Tibial nerve (tissue), 4 donors: ENCODE results near the gene NTM. TPM values are rescaled to one million over a fixed set of nuclear protein-coding genes. Genes with fewer than 3 reads are reported as not detected.
"Not testable (repeated sequence)": the region's sequence is repeated elsewhere in the genome, so short reads cannot be mapped to it uniquely, and the experiment has no call there.

Experiments
- DNase-seq, 2 donors: peaks; one replicate each; pipeline ENCODE4 v3.0.0-alpha.2; 2019; ENCODE audit warnings: low spot score in 2 of 2
- H3K27ac ChIP-seq, 4 donors: fragments of 200-600 bp; sonication (generic) in 3 of 4; one replicate each; pipeline ENCODE4 v1.5.1; 2017 to 2019; ENCODE audit warnings: mild to moderate bottlenecking in 1 of 4
- H3K27me3 ChIP-seq, 2 donors: fragments of 200-600 bp; sonication (generic) in 1 of 2; one replicate each; pipeline versions ENCODE4 v1.5.1 to v1.6.0; 2017 to 2019
- H3K36me3 ChIP-seq, 3 donors: fragments of 200-600 bp; sonication (generic); one replicate each; pipeline ENCODE4 v1.5.1; 2018 to 2019
- H3K4me1 ChIP-seq, 4 donors: fragments of 200-600 bp; sonication (generic) in 3 of 4; one replicate each; pipeline ENCODE4 v1.5.1; 2017 to 2019
- H3K4me3 ChIP-seq, 4 donors: fragments of 200-600 bp; sonication (generic) in 3 of 4; one replicate each; pipeline ENCODE4 v1.5.1; 2017 to 2019; ENCODE audit warnings: mild to moderate bottlenecking in 1 of 4, moderate library complexity in 1 of 4
- H3K9me3 ChIP-seq, 4 donors: fragments of 200-600 bp; sonication (generic) in 3 of 4; one replicate each; pipeline ENCODE4 v1.5.1; 2017 to 2019
- EP300 ChIP-seq, 2 donors: sonication (generic); formaldehyde crosslinking; IDR thresholded peaks; one replicate each; pipeline ENCODE4 v1.6.1; 2017; ENCODE audit warnings: antibody characterized with exemption in 2 of 2, mild to moderate bottlenecking in 1 of 2
- POLR2A ChIP-seq, 2 donors: fragments of 450-650 bp; IDR thresholded peaks; one replicate each; pipeline ENCODE4 v1.6.1; 2017; ENCODE audit warnings: antibody characterized with exemption in 2 of 2, mild to moderate bottlenecking in 2 of 2, moderate library complexity in 2 of 2
- WGBS, 2 donors: methylation state at CpG; one replicate each; pipeline ENCODE4 v1.1.5; 2018; 5-methylcytosine and 5-hydroxymethylcytosine counted together
- total RNA-seq, 4 donors: library from RNA; depleted of rRNA; stranded (reverse); fragments of >200 nt; gene quantifications; one replicate each; pipeline ENCODE4 v1.1.0, GENCODE V29; 2016
- TF ChIP-seq, protein P1 (sequence below), 5 experiments: fragments of 200-600 bp in 3 of 5; fragments of 450-650 bp in 2 of 5; sonication (generic) in 3 of 5; IDR thresholded peaks; one replicate each; pipeline ENCODE4 v1.5.1; 2016 to 2019; ENCODE audit warnings: antibody characterized with exemption in 5 of 5, mild to moderate bottlenecking in 3 of 5, moderate library complexity in 2 of 5

The NTM gene
- total RNA-seq, 4 donors from 2014 or later, result 3.7 to 11.4 (median 10.8) TPM

DNA sequence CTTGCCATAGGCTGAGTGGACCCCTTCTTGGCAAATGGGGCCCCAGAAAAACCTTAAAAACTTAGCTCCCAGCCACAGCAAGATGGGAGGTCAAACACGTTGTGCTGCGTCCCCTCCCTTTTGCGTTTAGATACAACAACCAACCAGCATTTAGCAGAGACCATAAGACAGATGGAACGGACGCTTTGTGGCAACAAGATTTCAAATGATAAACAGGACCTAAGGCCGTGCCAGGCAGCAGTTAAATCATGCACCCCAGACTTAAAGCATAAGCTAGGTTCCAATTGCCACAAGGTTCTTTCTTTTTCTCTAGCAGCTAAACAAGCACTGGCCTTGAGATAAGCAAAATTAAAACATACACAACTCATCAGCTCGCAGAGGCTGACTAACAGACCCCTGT, 39.4 kb upstream of the NTM start:
- no peak for DNase-seq
- Histone ChIP-seq H3K27me3 (no peaks in the 10 kb centered on the region), H3K27ac (no peak overlapping the region), H3K9me3 (no peaks in the 10 kb centered on the region), H3K4me1 (no peaks in the 10 kb centered on the region), H3K4me3 (no peak overlapping the region), H3K36me3 (no peaks in the 10 kb centered on the region)
- no peak for TF ChIP-seq POLR2A (IDR thresholded peaks at IDR 0.05)
- no peak for TF ChIP-seq EP300 (IDR thresholded peaks at IDR 0.05)
- TF ChIP-seq, protein P1, sequence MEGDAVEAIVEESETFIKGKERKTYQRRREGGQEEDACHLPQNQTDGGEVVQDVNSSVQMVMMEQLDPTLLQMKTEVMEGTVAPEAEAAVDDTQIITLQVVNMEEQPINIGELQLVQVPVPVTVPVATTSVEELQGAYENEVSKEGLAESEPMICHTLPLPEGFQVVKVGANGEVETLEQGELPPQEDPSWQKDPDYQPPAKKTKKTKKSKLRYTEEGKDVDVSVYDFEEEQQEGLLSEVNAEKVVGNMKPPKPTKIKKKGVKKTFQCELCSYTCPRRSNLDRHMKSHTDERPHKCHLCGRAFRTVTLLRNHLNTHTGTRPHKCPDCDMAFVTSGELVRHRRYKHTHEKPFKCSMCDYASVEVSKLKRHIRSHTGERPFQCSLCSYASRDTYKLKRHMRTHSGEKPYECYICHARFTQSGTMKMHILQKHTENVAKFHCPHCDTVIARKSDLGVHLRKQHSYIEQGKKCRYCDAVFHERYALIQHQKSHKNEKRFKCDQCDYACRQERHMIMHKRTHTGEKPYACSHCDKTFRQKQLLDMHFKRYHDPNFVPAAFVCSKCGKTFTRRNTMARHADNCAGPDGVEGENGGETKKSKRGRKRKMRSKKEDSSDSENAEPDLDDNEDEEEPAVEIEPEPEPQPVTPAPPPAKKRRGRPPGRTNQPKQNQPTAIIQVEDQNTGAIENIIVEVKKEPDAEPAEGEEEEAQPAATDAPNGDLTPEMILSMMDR (IDR thresholded peaks at IDR 0.05), result no peak
- WGBS, 2 donors, result 71 to 77% methylated on average over 7 of the region's 7 CpGs

DNA sequence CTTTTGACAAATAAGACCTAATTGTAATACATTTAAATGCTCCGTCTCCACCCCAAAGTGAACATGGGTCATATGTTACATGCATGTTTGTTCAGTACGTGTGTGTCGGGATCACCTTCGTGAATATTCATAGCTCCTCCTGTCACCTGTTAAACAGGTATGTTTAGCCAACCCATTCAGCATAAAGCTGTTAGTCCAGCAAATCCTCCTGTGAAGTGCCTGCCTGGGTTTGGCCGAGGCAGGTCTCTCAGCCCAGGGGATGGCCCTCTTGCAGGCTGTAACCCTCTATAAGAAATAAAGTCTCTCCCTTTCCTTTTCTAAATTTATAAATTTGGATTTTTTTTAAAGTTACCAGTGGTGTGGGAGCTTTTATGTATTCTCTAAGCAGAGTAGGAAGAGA, 38.9 kb upstream of the NTM start:
- no peaks in the 10 kb centered on the region for H3K27me3 ChIP-seq
- no peak for DNase-seq
- 85 to 93% methylated on average over 5 of the region's 5 CpGs for WGBS, 2 donors
- no peaks in the 10 kb centered on the region for H3K9me3 ChIP-seq
- H3K4me3 ChIP-seq, result no peak overlapping the region
- H3K4me1 ChIP-seq, result no peaks in the 10 kb centered on the region
- H3K36me3 ChIP-seq, result no peaks in the 10 kb centered on the region
- TF ChIP-seq EP300 (IDR thresholded peaks at IDR 0.05) (no peak), POLR2A (IDR thresholded peaks at IDR 0.05) (no peak)
- TF ChIP-seq, protein P1 (IDR thresholded peaks at IDR 0.05), result no peak
- no peak overlapping the region for H3K27ac ChIP-seq

DNA sequence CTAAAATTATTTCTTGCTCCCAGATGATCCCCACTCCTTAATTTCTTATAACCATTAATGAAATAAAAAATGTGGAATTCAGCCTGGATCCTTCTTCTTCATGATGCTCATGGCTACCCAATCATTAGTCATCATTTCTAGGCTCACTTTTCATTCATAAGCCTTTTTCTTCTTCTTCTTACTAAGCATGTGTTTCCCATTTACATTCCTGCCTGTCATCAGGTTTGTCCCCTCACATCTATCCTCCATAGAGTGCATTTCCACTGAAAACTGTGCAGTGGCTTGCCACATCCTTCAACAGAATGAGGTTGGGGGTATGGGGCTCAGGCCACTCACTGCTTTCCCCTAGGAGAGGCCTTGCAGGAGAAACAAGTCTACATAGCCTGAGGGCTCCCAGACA, 35.8 kb upstream of the NTM start:
- H3K36me3 ChIP-seq, result no peaks in the 10 kb centered on the region
- no peak overlapping the region for H3K27ac ChIP-seq
- H3K9me3 ChIP-seq, result no peaks in the 10 kb centered on the region
- H3K4me3 ChIP-seq, result no peak overlapping the region
- TF ChIP-seq, protein P1 (IDR thresholded peaks at IDR 0.05), result no peak
- no peak for TF ChIP-seq EP300 (IDR thresholded peaks at IDR 0.05)
- no peak for TF ChIP-seq POLR2A (IDR thresholded peaks at IDR 0.05)
- H3K4me1 ChIP-seq, result no peaks in the 10 kb centered on the region
- H3K27me3 ChIP-seq, result no peaks in the 10 kb centered on the region
- DNase-seq, result no peak

DNA sequence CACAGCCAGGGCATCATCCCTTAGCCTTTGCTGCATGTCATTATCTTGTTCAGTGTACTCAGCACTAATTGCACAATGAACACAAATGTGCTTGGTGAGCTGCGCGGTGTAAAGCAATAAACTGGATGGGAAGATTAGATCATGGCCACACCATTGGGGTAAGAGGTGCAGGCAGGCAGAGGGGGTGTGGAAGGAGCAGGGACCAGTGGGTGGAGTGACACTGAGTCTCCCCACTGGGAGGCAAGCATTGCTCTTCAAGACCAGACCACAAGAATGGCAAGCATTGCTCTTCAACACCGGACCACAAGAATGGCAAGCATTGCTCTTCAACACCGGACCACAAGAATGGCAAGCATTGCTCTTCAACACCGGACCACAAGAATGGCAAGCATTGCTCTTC, 28.5 kb upstream of the NTM start:
- not testable (repeated sequence) for H3K4me3 ChIP-seq, H3K27me3 ChIP-seq, H3K27ac ChIP-seq, DNase-seq, H3K9me3 ChIP-seq, H3K4me1 ChIP-seq, H3K36me3 ChIP-seq
- 62 to 76% methylated on average over 3 to 4 of the region's 5 CpGs for WGBS, 2 donors

DNA sequence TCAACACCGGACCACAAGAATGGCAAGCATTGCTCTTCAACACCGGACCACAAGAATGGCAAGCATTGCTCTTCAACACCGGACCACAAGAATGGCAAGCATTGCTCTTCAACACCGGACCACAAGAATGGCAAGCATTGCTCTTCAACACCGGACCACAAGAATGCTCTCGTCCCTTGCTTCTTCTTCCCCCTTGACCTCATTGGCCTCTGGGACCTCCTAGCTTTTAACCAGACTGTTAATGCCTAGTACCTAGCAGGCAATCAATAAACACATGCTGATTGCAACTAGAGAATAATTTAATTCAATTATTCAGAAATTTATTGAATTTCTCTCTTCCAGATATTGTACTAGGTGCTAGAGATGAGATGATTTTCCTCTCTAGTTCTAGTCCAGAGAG, 28.0 kb upstream of the NTM start:
- 77 to 83% methylated on average over 4 of the region's 6 CpGs for WGBS, 2 donors
- not testable (repeated sequence) for H3K36me3 ChIP-seq, H3K27me3 ChIP-seq, H3K4me3 ChIP-seq, H3K4me1 ChIP-seq, H3K27ac ChIP-seq, DNase-seq, H3K9me3 ChIP-seq

DNA sequence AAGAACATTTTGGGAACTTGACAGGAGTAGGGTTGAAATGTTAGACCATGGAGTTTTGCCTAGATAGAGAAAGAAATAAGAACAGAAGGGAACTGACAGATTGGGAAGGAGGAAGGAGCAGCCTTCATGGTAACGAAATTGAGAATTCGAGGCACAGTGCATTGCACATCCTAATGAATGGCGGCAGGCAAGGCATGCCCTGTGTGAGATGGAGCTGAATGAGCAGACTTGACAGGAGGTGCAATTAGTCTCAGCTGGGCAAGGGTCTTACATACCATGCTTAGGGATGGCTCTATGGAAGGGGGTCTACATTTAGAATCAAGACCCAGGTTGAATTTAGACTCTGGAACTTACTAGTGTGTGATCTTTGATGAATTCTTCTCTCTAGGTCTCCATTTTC, 25.0 kb upstream of the NTM start:
- TF ChIP-seq, protein P1 (IDR thresholded peaks at IDR 0.05), result no peak
- TF ChIP-seq POLR2A (IDR thresholded peaks at IDR 0.05) (no peak), EP300 (IDR thresholded peaks at IDR 0.05) (no peak)
- Histone ChIP-seq H3K4me1 (no peaks in the 10 kb centered on the region), H3K9me3 (no peaks in the 10 kb centered on the region), H3K27ac (no peak overlapping the region), H3K4me3 (no peak overlapping the region), H3K36me3 (no peaks in the 10 kb centered on the region), H3K27me3 (no peaks in the 10 kb centered on the region)
- WGBS, 2 donors, result 84 to 91% methylated on average over 3 of the region's 3 CpGs
- DNase-seq, result no peak
